Chondrocyte (in vitro differentiated cells): ENCODE results near the gene KIFAP3. TPM values are rescaled to one million over a fixed set of nuclear protein-coding genes. Genes with fewer than 3 reads are reported as not detected.

Source experiments
- DNase-seq: peaks from one replicate; pipeline ENCODE4 v3.0.0; 2021; ENCODE audit warnings: mixed read lengths, low spot score
- H3K27ac Mint-ChIP-seq: one replicate; pipeline ENCODE4 v1.8.0; 2021; ENCODE audit warnings: mild to moderate bottlenecking, moderate library complexity, mixed read lengths; ENCODE audit not compliant: unreplicated experiment
- H3K27me3 Mint-ChIP-seq: 2 replicates; pipeline ENCODE4 v1.8.0; 2021; ENCODE audit warnings: low read depth, mixed read lengths
- H3K36me3 Mint-ChIP-seq: 2 replicates; pipeline ENCODE4 v1.8.0; 2021; ENCODE audit warnings: low read depth, mixed read lengths
- H3K4me1 Mint-ChIP-seq: 2 replicates; pipeline ENCODE4 v1.8.0; 2021; ENCODE audit warnings: low read depth, mild to moderate bottlenecking, mixed read lengths
- H3K4me3 Mint-ChIP-seq: one replicate; pipeline ENCODE4 v1.8.0; 2021; ENCODE audit warnings: mild to moderate bottlenecking, moderate library complexity, mixed read lengths; ENCODE audit not compliant: unreplicated experiment
- H3K9me3 Mint-ChIP-seq: 2 replicates; pipeline ENCODE4 v1.8.0; 2021; ENCODE audit warnings: low read depth, mixed read lengths
- total RNA-seq: library from RNA; stranded (reverse); gene quantifications from 3 replicates; pipeline ENCODE4 v1.2.1, GENCODE V29; 2021
- TF ChIP-seq, protein P1 (sequence below): fragments of 200-600 bp; sonication (generic); IDR thresholded peaks from 2 replicates; pipeline ENCODE4 v1.5.0; 2021; ENCODE audit warnings: antibody characterized with exemption, mild to moderate bottlenecking, moderate library complexity

The KIFAP3 gene
- total RNA-seq, 1 donor from 2014 or later = 25.5 TPM

DNA sequence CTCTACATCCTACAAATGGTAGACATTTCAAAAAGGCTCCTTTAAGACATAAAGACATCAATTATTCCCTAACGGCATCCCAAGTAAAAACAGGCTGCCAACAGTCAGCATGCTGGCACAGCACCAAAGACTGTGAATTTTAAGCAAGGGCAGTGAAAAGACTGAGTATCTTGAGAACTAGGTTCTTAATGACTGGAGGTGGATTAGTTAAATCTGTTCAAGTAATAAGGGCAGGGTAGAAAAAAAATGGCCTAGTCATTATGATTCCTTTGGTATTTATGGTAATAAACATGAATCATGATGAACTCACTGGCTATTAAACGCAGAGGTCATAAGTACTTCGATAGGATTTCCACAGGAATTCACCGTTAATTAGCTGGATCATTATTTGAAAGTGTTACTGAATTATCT, 75.2 kb downstream of the KIFAP3 start:
- H3K4me3 Mint-ChIP-seq = no peak overlapping the region
- DNase-seq = no peak
- no peaks in the 10 kb centered on the region for H3K27me3 Mint-ChIP-seq
- no peak overlapping the region for H3K27ac Mint-ChIP-seq
- H3K4me1 Mint-ChIP-seq = peaks cover 6% of the 10 kb centered on the region
- peaks cover 8% of the 10 kb centered on the region for H3K36me3 Mint-ChIP-seq
- H3K9me3 Mint-ChIP-seq = no peaks in the 10 kb centered on the region
- TF ChIP-seq, protein P1, sequence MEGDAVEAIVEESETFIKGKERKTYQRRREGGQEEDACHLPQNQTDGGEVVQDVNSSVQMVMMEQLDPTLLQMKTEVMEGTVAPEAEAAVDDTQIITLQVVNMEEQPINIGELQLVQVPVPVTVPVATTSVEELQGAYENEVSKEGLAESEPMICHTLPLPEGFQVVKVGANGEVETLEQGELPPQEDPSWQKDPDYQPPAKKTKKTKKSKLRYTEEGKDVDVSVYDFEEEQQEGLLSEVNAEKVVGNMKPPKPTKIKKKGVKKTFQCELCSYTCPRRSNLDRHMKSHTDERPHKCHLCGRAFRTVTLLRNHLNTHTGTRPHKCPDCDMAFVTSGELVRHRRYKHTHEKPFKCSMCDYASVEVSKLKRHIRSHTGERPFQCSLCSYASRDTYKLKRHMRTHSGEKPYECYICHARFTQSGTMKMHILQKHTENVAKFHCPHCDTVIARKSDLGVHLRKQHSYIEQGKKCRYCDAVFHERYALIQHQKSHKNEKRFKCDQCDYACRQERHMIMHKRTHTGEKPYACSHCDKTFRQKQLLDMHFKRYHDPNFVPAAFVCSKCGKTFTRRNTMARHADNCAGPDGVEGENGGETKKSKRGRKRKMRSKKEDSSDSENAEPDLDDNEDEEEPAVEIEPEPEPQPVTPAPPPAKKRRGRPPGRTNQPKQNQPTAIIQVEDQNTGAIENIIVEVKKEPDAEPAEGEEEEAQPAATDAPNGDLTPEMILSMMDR = no peak

DNA sequence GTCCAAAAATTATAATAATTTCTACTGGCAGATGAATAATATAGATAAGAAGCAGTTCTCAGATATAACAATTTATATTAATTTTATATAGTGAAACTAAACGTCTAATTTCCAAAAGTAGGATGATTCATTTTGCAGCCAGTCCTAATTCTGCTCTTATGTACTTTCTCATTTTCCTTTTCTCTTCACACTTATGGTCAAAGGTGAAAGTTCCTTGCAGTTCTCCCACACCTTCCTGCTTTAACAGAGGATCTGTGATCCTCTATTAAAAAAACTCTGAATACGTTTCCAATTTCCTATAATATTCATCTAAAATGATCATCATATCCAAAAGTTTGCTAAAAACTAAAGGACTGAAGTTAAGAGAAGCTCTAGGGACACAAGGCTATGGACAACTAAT, 78.5 kb downstream of the KIFAP3 start:
- no peak overlapping the region for H3K27ac Mint-ChIP-seq
- H3K4me1 Mint-ChIP-seq = peaks cover 6% of the 10 kb centered on the region
- no peak overlapping the region for H3K4me3 Mint-ChIP-seq
- TF ChIP-seq, protein P1 = no peak
- no peaks in the 10 kb centered on the region for H3K9me3 Mint-ChIP-seq
- no peaks in the 10 kb centered on the region for H3K27me3 Mint-ChIP-seq
- H3K36me3 Mint-ChIP-seq = peaks cover 10% of the 10 kb centered on the region
- no peak for DNase-seq

DNA sequence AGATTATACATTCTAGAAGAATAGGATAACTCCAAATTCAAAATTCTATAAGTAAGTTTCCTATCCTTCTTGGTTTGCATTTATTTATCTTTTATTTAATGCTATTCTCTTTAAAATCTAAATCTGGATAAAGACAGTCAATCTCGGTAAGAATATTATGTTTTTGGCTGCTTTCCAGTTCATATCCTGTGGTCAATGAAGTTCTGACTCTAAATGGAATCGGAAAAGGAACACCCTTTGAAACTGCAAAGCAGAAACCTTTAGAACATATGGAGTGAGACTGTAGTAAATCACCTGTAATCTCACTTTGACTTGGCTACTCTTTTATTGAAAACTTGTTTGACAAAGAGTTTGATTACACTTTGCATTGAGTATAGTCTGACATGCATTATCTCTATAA, 85.2 kb downstream of the KIFAP3 start:
- TF ChIP-seq, protein P1 = no peak
- Mint-ChIP-seq H3K4me3 (no peak overlapping the region), H3K27ac (no peak overlapping the region), H3K9me3 (no peaks in the 10 kb centered on the region), H3K36me3 (peaks cover 3% of the 10 kb centered on the region), H3K27me3 (no peaks in the 10 kb centered on the region), H3K4me1 (peaks cover 7% of the 10 kb centered on the region)
- no peak for DNase-seq

DNA sequence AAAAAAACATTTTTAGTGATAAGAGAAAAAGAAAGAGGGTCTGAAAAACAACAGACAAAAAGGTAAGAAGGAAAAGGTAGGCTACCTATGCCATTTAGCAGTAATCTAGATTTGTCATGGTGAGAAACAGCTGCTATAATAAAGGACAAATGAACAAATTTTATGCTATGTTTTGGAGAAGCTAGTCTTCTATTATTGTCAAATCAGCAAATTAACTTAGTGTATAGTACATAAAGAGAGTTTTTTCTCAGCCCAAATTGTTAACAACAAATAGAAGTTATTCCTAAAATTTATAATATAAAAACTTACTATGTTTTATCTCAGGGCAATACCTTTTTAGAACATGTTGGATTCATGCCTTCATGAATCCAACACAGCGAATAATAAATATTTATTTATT, 88.7 kb downstream of the KIFAP3 start:
- Mint-ChIP-seq H3K4me3 (no peak overlapping the region), H3K9me3 (no peaks in the 10 kb centered on the region), H3K4me1 (peaks cover 7% of the 10 kb centered on the region), H3K27me3 (no peaks in the 10 kb centered on the region), H3K27ac (no peak overlapping the region), H3K36me3 (peaks cover 11% of the 10 kb centered on the region)
- TF ChIP-seq, protein P1 = no peak
- no peak for DNase-seq

DNA sequence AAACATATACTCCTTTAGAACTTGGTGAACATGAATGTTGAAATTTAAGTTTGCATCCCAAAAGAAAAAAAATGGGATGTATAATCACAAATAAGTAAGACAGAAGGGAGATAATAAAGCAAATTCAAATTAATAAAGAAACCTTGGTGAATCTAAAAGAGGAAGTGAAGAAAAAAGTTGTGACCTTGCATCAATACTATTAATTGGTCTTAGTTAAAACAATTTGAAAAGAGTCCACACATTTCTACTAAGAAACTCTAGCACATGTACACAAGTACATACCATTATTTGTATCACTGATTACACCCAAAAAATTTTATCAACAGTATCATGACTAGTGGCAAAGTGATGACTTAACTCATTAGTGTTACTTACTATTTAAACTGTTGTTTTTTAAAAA, 100.4 kb downstream of the KIFAP3 start:
- Mint-ChIP-seq H3K4me1 (no peaks in the 10 kb centered on the region), H3K27ac (no peak overlapping the region), H3K4me3 (no peak overlapping the region), H3K9me3 (no peaks in the 10 kb centered on the region), H3K27me3 (no peaks in the 10 kb centered on the region), H3K36me3 (peaks cover 4% of the 10 kb centered on the region)
- TF ChIP-seq, protein P1 = no peak
- no peak for DNase-seq
